NCI-H1105 (cell line): ENCODE results near the gene HLA-DMA.

Source experiments
- DNase-seq: peaks from one replicate; lab custom pipeline; 2025; lab: John Stamatoyannopoulos, UW

HLA-DMA gene

GRCh38 chr6:32932132-32932868, 20.6 kb downstream of the HLA-DMA start:
- no peak for DNase-seq

DNA sequence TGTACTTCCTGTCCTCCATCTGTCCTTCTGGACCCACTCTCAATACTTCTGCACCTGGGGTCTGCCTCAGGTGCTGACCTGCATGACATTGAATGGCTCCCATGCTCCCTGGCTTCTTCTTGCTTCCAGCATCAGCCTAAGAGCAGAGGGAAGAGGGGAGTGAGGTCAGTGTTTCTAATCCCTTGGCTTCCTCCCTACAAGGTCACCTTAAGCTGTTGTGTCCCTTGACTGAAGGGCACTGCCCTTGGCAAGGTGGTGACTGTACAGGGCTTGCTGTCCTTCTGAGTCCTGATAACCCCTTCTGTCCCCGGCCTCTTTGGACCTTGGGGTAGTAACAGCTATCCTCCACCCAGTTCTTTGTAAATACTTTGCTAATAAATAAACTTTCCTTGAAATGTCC, 21.7 kb downstream of the HLA-DMA start:
- DNase-seq, result no peak

GRCh38 chr6:32922083-32922482, 30.8 kb downstream of the HLA-DMA start:
- no peak for DNase-seq

GRCh38 chr6:32920715-32921114, 32.2 kb downstream of the HLA-DMA start:
- DNase-seq, result no peak

DNA sequence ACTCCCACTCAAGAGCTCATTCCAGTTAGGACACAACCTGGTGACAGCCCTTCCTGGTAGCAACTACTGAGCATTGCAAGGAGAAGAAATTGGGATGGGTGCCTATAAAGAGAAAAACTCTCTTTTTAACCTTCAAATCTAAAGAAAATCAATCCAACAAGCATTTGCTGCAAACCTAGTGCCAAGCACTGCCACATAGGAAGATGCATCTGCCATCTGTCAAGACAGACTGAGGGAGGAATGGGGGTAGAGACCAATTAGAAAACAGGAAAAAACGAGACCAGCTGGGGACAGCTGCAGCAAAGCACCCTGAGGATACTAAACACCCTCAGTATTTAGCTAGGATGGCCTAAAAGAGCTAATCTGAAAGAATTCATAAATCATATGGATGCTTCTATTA, 39.9 kb downstream of the HLA-DMA start:
- no peak for DNase-seq

GRCh38 chr6:32908897-32909296, 44.0 kb downstream of the HLA-DMA start:
- DNase-seq, result no peak

GRCh38 chr6:32906539-32906938, 46.4 kb downstream of the HLA-DMA start:
- no peak for DNase-seq

DNA sequence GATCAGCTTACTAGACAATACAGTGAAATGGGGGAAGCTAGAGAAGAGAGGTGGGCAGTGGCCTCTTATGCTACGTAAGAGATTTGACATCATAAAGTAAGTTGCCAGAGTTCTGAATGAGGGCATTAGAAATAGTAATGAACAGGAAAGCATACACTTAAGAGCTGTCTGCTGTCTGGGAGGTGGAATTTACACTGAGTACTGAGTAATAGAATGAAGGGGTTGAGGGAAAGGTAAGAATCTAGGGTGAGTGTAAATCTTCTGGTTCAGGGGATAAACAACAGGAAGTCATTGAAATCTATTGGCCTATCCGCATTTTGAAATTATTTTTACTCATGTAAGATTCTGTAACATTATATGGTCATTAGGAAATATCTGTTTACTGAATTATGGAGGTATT, 47.8 kb downstream of the HLA-DMA start:
- no peak for DNase-seq

- DNase-seq, result no peak
These were observed 48.9 kb downstream of the HLA-DMA start for GRCh38 chr6:32903952-32904351.
